WI38 (cell line): ENCODE measurements around the gene ZBTB7C.

Source experiments
- H3K4me3 ChIP-seq: 2 replicates; pipeline ENCODE4 v1.5.1; 2011; ENCODE audit warnings: low read depth, mild to moderate bottlenecking, control low read depth, low read length
- TF ChIP-seq, protein P1 (sequence below): IDR thresholded peaks from 2 replicates; pipeline ENCODE4 v1.5.1; 2012; ENCODE audit warnings: low read depth, mild to moderate bottlenecking, control low read depth, low read length

The ZBTB7C gene

DNA sequence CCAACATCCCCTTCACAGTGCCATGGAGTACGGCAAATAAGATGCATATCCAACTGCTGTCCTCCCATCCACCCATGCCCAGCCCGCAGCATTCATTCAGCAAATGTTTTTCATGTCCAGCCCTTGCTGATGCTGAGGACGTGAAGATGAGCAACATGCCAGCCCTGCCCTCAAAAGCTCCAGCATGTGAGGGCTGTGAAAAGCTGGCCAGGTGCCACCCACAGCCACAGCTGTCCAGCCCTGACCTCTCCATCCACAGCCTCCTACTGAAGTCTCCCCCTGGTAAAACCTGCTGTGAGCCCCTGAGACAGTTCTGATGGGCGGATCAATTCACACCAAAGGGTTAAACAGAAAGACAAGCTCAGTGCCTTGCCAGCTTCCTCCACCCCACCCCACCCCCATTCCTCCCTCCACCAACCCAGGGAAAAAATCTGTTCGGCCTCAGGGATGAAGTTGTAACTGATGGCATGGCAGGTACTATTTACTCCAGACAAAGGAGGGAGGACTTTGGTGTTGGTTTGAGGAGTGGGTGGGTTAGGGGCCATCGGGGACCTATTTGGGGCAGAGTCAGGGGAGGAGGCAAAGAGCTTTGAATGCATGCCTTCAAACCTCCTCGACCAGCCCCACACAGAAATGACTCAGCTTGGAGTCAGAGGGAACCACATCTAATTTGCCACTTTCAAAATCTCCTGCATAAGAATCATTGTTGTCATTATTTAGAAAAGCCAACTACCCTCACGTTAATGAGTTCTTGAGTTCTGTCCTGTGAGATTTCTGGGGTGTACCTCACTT, 4.3 kb downstream of the ZBTB7C start:
- TF ChIP-seq, protein P1, sequence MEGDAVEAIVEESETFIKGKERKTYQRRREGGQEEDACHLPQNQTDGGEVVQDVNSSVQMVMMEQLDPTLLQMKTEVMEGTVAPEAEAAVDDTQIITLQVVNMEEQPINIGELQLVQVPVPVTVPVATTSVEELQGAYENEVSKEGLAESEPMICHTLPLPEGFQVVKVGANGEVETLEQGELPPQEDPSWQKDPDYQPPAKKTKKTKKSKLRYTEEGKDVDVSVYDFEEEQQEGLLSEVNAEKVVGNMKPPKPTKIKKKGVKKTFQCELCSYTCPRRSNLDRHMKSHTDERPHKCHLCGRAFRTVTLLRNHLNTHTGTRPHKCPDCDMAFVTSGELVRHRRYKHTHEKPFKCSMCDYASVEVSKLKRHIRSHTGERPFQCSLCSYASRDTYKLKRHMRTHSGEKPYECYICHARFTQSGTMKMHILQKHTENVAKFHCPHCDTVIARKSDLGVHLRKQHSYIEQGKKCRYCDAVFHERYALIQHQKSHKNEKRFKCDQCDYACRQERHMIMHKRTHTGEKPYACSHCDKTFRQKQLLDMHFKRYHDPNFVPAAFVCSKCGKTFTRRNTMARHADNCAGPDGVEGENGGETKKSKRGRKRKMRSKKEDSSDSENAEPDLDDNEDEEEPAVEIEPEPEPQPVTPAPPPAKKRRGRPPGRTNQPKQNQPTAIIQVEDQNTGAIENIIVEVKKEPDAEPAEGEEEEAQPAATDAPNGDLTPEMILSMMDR = no peak
- no peak overlapping the region for H3K4me3 ChIP-seq

DNA sequence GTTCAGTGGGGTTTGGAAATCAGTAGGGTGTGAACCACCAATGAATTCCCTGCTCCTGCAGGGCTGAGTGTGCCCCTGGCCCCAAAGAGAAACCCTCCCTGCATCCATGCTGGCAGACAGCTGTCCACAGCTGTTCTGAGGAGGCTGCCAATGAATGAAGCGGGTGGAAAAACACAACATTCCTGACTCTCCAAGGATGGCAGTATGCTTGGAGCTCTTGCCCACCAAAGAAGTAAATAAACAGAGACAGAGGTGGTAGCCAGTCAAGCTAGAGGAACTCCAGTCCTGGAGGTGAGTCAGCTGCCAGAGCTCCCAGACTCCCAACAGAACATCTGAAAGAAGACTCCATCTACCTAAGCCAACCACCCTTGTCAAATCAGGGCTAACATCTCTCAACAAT, 6.2 kb downstream of the ZBTB7C start:
- TF ChIP-seq, protein P1 = no peak

DNA sequence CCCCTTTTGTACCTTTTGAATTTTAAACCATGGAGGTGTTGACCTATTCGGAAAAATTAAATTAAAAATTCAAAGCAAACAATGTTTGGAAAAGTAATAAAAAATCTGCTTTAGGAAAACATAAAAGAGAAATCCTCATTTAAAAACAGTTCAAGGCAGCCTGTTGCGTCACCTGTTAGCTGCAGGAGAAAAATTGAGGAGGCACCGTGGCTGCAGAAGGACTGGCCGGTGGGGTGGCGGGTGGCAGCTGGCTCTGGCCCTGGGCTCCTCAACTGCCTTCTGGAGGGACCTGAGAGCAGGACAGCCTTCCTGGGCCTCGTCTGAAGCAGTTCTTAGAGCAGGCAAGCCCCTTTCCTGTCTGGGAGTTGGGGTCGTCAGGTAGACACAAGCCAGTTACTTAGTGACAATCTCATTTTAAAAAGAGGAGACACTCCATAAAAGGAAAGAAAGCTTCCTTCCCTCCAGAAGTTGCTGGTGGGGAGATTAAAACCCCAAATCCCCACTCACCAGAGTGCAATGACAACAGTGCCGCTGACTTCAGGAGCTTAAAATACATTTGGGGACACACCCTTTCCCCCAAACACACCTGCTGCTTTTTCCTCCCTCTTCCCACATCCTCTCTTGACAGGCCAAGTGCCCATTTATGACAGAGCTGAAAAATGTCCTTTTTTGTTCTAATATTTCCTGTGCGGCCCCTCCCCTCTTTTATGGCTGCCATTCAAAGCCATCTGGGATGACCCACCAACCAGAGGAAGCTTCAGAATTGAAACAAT, 9.7 kb downstream of the ZBTB7C start:
- TF ChIP-seq, protein P1 = no peak

More for the DNA sequence above, 6.2 kb downstream of the ZBTB7C start:
- H3K4me3 ChIP-seq = no peak overlapping the region

DNA sequence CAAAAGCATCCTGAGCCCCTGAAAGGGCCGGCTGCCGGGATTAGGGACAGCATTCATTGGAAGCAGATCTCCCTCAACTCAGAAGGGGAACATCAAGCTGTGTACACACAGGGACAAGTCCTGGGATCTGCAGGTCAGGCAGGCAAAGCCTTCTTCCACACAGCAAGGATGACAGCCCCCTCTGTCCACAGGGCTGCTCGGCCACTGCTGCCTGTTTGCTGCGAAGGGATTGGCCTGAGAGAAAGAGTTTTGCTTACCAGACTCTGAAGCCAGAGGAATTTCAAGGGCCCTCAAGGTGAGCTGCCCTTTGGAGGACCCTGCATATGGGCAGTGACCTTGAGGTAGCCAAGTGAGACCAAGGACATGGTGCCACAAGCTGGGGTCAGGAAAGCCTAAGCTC, 11.1 kb downstream of the ZBTB7C start:
- TF ChIP-seq, protein P1 = no peak
- no peak overlapping the region for H3K4me3 ChIP-seq

More for the DNA sequence above, 9.7 kb downstream of the ZBTB7C start:
- no peak overlapping the region for H3K4me3 ChIP-seq

DNA sequence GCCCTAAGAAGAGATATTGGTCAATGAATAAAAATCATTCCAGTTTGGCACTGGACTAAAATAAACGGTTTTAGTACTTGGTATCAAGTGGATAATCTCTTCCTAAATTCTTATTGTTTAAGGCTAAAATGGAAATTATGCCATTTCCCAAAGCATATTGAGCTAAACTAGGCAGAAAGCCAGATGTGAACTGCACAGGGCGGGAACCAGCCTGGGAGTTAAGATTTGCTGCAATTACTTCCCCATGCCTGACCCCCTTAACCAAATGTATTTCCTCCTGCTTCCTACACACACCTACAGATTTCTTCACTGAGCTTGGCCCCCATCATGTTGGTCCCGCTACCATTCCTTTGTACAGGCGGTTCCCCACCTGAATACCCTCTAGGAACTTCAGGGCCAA, 12.2 kb downstream of the ZBTB7C start:
- TF ChIP-seq, protein P1 = no peak
- no peak overlapping the region for H3K4me3 ChIP-seq

DNA sequence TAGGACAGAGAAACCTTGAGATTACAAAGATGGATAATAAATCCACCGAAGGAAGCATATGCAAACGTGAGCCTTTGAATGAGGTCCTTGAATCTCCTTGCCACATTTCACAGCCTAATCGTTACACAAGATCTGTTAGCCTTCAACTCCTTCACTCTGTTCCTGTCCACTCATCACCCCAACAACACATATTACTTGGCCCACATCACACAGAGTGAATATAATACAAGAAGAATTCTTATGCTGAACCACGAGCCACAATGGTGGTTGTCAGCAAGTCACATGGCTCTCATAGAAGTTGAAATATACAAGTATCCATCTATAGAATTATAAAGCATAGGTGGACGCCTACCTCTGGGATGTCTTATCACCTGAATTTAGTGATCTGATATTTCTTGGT, 12.6 kb downstream of the ZBTB7C start:
- TF ChIP-seq, protein P1 = no peak
- no peak overlapping the region for H3K4me3 ChIP-seq

DNA sequence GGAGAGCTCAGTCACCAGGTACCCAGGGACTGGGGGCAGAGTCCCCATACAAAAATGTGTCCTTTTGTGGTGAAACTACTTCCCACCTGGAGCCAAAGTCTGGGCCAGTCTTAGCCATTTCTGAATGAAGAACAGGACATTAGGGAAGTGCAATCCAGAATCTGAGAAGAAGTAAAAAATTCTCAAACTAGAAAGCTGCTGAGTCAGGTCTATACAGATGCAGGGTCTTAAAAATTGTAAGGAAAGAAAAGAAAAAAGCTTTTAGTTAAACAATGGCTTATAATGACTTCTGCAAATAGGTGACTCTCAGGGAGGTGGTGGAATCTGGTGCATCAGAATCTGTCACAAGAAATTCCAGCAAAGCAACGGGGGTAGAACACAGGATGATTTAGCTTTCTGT, 13.5 kb downstream of the ZBTB7C start:
- H3K4me3 ChIP-seq = no peak overlapping the region
- TF ChIP-seq, protein P1 = no peak
